ENCODE results near the gene ALDH18A1.

DNA sequence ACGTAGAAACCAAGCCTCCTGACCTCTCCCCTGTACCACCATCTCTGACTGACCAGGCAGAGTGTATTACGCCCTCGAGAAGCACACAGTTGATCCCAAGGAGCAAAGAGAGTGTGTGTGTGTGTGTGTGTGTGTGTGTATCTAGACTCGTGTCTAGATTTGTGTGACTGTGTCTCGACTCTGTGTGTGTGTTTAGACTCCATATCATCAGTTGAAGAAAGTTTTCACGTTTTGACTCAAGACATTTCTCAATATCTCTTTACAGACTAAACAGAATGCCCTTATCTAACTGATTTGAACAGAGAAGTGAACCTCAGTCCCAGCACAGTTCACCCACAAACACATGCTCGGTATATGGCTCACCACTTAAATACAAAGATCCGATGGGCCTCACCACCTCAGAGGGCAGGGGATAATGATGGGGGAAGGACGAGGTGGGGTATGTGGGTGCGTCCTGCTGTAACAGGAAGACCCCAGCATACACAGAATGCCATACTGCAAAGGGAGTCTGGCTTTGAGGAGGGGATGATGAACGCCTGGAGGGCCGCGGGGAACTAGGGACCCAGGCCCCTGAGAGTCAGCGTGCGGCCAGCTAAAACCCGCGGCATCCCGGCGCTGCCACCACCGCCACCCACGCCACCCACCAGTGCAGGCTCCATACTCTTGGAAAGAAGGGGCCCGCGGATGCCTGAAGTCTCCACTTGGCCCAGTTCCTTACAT is 780 bp downstream of the ALDH18A1 start:
- TF ChIP-seq POLR2AphosphoS5 (IDR thresholded peaks at IDR 0.05) (no peak), POLR2A (IDR thresholded peaks at IDR 0.05) (no peak)
